ENCODE measurements around the gene WIF1.

- TF ChIP-seq, protein P1, sequence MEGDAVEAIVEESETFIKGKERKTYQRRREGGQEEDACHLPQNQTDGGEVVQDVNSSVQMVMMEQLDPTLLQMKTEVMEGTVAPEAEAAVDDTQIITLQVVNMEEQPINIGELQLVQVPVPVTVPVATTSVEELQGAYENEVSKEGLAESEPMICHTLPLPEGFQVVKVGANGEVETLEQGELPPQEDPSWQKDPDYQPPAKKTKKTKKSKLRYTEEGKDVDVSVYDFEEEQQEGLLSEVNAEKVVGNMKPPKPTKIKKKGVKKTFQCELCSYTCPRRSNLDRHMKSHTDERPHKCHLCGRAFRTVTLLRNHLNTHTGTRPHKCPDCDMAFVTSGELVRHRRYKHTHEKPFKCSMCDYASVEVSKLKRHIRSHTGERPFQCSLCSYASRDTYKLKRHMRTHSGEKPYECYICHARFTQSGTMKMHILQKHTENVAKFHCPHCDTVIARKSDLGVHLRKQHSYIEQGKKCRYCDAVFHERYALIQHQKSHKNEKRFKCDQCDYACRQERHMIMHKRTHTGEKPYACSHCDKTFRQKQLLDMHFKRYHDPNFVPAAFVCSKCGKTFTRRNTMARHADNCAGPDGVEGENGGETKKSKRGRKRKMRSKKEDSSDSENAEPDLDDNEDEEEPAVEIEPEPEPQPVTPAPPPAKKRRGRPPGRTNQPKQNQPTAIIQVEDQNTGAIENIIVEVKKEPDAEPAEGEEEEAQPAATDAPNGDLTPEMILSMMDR (IDR thresholded peaks at IDR 0.05; ENCODE audit: low read depth, low read length, poor library complexity, severe bottlenecking) = no peak
- TF ChIP-seq EZH2phosphoT487 (IDR thresholded peaks at IDR 0.05; ENCODE audit: borderline replicate concordance, low read length) = no peak
Observed at GRCh38 chr12:65121956-65122469, 908 bp upstream of the WIF1 start.

Data from DOHH2 (cell line).